ENCODE results near the gene ATE1. TPM values are rescaled to one million over a fixed set of nuclear protein-coding genes. Genes with fewer than 3 reads are reported as not detected.

ATE1 gene
- polyA plus RNA-seq, 2 of the 4 experiments (the other 2 are of a cell fraction), result 27.2 to 58.8 TPM

DNA sequence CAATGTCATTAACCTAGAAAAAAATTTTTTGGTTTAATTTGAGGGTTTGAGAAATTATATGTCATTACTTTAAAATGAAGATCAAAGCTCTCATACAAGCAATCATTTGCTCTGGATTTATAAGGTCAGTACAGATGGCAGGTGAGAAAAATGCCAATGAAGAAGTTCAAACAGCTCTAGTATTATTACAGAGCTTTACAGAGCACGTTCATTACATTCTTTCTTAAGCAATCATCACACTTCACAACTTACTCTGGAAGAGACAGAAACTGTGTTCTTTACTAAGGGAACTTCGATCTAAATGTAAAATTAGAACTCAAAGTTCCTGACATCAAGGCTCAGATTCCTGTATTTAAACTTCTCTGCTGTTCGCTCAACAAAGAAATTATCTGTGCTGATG, 153.4 kb downstream of the ATE1 start (continued):
- TF ChIP-seq ZNF302 (CRISPR knock-in tag; IDR thresholded peaks at IDR 0.05) (no peak), HOXB5 (CRISPR knock-in tag; IDR thresholded peaks at IDR 0.05) (no peak), CEBPB (IDR thresholded peaks at IDR 0.05) (no peak)

- ChIA-PET POLR2A (no interaction called here), CTCF (interaction anchor here (1.1 kb wide), 1 partner anchor 51 kb away, joined by 3 read pairs; no protein-coding TSS in a partner anchor)
- WGBS (ENCODE audit: missing lambda C conversion rate), result 57% methylated on average over 2 of the region's 2 CpGs
- no peak overlapping the region for H3K27ac ChIP-seq
- ATAC-seq (no peak), DNase-seq (ENCODE audit: low read depth in 1 of 2, low spot score in 1 of 2) (no peak), FAIRE-seq (no peak)
- H3K9me3 ChIP-seq, result peaks cover 7% of the 10 kb centered on the region; the same call in 2 of the 3 replicates
- no peaks in the 10 kb centered on the region for H3K4me1 ChIP-seq
- no peak overlapping the region for H3K4me2 ChIP-seq
- TF ChIP-seq JUN (IDR thresholded peaks at IDR 0.05), result no peak
- no peak for TF ChIP-seq HOXA7 (CRISPR knock-in tag; IDR thresholded peaks at IDR 0.05)
- no peak for TF ChIP-seq KDM1A (IDR thresholded peaks at IDR 0.05; ENCODE audit: low read depth)
- TF ChIP-seq RAD21 (conservative IDR thresholded peaks at IDR 0.05 in 1 of 2, IDR thresholded peaks at IDR 0.05 in 1 of 2), result no peak
- no peak for TF ChIP-seq SREBF2 (IDR thresholded peaks at IDR 0.05)
- no peak for TF ChIP-seq KDM5A (IDR thresholded peaks at IDR 0.05)
- TF ChIP-seq POLR2AphosphoS2 (conservative IDR thresholded peaks at IDR 0.05; ENCODE audit: low read length), result no peak
- TF ChIP-seq, protein P1, sequence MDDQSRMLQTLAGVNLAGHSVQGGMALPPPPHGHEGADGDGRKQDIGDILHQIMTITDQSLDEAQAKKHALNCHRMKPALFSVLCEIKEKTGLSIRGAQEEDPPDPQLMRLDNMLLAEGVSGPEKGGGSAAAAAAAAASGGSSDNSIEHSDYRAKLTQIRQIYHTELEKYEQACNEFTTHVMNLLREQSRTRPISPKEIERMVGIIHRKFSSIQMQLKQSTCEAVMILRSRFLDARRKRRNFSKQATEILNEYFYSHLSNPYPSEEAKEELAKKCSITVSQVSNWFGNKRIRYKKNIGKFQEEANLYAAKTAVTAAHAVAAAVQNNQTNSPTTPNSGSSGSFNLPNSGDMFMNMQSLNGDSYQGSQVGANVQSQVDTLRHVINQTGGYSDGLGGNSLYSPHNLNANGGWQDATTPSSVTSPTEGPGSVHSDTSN (IDR thresholded peaks at IDR 0.05), result no peak
- no peak for TF ChIP-seq PHF8 (IDR thresholded peaks at IDR 0.05; ENCODE audit: borderline replicate concordance, low read depth)
- no peak for TF ChIP-seq RCOR1 (IDR thresholded peaks at IDR 0.05; ENCODE audit: low read depth, low read length)
- no peak for TF ChIP-seq CBX2 (IDR thresholded peaks at IDR 0.05; ENCODE audit: borderline replicate concordance, low read depth)
- TF ChIP-seq FOXS1 (CRISPR knock-in tag; IDR thresholded peaks at IDR 0.05), result no peak
- no peak for TF ChIP-seq RNF2 (IDR thresholded peaks at IDR 0.05; ENCODE audit: borderline replicate concordance, low read depth)
- TF ChIP-seq NR3C1 (IDR thresholded peaks at IDR 0.05), result no peak
- no peak for TF ChIP-seq NPAS2 (CRISPR knock-in tag; IDR thresholded peaks at IDR 0.05; ENCODE audit: borderline replicate concordance)
- TF ChIP-seq MYC (IDR thresholded peaks at IDR 0.05; ENCODE audit: borderline replicate concordance, low read length), result no peak
- no peak overlapping the region for H3K4me3 ChIP-seq
These were observed 154.9 kb downstream of the ATE1 start for GRCh38 chr10:121772884-121773283.

- TF ChIP-seq E2F6 (IDR thresholded peaks at IDR 0.05; ENCODE audit: borderline replicate concordance, low read depth), result no peak
- Histone ChIP-seq H3K4me3 (no peak overlapping the region), H3K27ac (no peak overlapping the region), H3K9me3 (peaks cover 11% of the 10 kb centered on the region), H3K4me2 (no peak overlapping the region), H3K4me1 (no peaks in the 10 kb centered on the region)
- ChIA-PET POLR2A (no interaction called here), CTCF (interaction anchor here (1.1 kb wide), 1 partner anchor 52 kb away, joined by 3 read pairs; no protein-coding TSS in a partner anchor)
- FAIRE-seq (no peak), ATAC-seq (no peak), DNase-seq (ENCODE audit: low read depth in 1 of 2, low spot score in 1 of 2) (no peak)
- WGBS (ENCODE audit: missing lambda C conversion rate), result 95% methylated on average over 6 of the region's 6 CpGs
These were observed 155.4 kb downstream of the ATE1 start for GRCh38 chr10:121772406-121772805.

- POLR2A ChIA-PET, result no interaction called here
- Histone ChIP-seq H3K9me3 (peaks cover 16% of the 10 kb centered on the region), H3K4me2 (no peak overlapping the region), H3K4me1 (no peaks in the 10 kb centered on the region), H3K4me3 (no peak overlapping the region), H3K27ac (no peak overlapping the region)
- FAIRE-seq (no peak), ATAC-seq (no peak), DNase-seq (ENCODE audit: low read depth in 1 of 2, low spot score in 1 of 2) (no peak)
- CTCF ChIA-PET, result no interaction called here
- WGBS (ENCODE audit: missing lambda C conversion rate), result 74% methylated on average over 5 of the region's 5 CpGs
- TF ChIP-seq, protein P2, sequence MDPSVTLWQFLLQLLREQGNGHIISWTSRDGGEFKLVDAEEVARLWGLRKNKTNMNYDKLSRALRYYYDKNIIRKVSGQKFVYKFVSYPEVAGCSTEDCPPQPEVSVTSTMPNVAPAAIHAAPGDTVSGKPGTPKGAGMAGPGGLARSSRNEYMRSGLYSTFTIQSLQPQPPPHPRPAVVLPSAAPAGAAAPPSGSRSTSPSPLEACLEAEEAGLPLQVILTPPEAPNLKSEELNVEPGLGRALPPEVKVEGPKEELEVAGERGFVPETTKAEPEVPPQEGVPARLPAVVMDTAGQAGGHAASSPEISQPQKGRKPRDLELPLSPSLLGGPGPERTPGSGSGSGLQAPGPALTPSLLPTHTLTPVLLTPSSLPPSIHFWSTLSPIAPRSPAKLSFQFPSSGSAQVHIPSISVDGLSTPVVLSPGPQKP (IDR thresholded peaks at IDR 0.05; ENCODE audit: low read depth, low read length), result no peak
- TF ChIP-seq KDM5A (IDR thresholded peaks at IDR 0.05), result no peak
- TF ChIP-seq POLR2A (IDR thresholded peaks at IDR 0.05; ENCODE audit: low read length), result no peak
- TF ChIP-seq MAX (IDR thresholded peaks at IDR 0.05), result no peak
- TF ChIP-seq POLR2AphosphoS2 (conservative IDR thresholded peaks at IDR 0.05; ENCODE audit: low read length), result no peak
- no peak for TF ChIP-seq ESRRA (IDR thresholded peaks at IDR 0.05; ENCODE audit: borderline replicate concordance, low read length)
- no peak for TF ChIP-seq CHD2 (IDR thresholded peaks at IDR 0.05; ENCODE audit: low read length, partially characterized antibody)
- no peak for TF ChIP-seq HDAC2 (IDR thresholded peaks at IDR 0.05)
- TF ChIP-seq CEBPB (IDR thresholded peaks at IDR 0.05), result no peak
- no peak for TF ChIP-seq MYC (IDR thresholded peaks at IDR 0.05; ENCODE audit: borderline replicate concordance, low read length)
- TF ChIP-seq, protein P3, sequence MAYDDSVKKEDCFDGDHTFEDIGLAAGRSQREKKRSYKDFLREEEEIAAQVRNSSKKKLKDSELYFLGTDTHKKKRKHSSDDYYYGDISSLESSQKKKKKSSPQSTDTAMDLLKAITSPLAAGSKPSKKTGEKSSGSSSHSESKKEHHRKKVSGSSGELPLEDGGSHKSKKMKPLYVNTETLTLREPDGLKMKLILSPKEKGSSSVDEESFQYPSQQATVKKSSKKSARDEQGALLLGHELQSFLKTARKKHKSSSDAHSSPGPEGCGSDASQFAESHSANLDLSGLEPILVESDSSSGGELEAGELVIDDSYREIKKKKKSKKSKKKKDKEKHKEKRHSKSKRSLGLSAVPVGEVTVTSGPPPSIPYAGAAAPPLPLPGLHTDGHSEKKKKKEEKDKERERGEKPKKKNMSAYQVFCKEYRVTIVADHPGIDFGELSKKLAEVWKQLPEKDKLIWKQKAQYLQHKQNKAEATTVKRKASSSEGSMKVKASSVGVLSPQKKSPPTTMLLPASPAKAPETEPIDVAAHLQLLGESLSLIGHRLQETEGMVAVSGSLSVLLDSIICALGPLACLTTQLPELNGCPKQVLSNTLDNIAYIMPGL (CRISPR knock-in tag; IDR thresholded peaks at IDR 0.05; ENCODE audit: borderline replicate concordance), result no peak
- no peak for TF ChIP-seq HOXA7 (CRISPR knock-in tag; IDR thresholded peaks at IDR 0.05)
- TF ChIP-seq NFE2L2 (conservative IDR thresholded peaks at IDR 0.05; ENCODE audit: low read length), result no peak
- TF ChIP-seq, protein P4, sequence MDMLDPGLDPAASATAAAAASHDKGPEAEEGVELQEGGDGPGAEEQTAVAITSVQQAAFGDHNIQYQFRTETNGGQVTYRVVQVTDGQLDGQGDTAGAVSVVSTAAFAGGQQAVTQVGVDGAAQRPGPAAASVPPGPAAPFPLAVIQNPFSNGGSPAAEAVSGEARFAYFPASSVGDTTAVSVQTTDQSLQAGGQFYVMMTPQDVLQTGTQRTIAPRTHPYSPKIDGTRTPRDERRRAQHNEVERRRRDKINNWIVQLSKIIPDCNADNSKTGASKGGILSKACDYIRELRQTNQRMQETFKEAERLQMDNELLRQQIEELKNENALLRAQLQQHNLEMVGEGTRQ (IDR thresholded peaks at IDR 0.05), result no peak
- no peak for TF ChIP-seq FOXS1 (CRISPR knock-in tag; IDR thresholded peaks at IDR 0.05)
These were observed 155.9 kb downstream of the ATE1 start for GRCh38 chr10:121771966-121772365.

Measured in A549 (cell line).